Panc1 (cell line): Measurements from ENCODE around the gene SH3TC1. TPM values are rescaled to one million over a fixed set of nuclear protein-coding genes. Genes with fewer than 3 reads are reported as not detected.

Experiments used
- ATAC-seq: fragments of 200-7000 bp; cut with Tn5 transposase; 2 replicates; pipeline ENCODE4 v1.9.1; 2020; ENCODE audit warnings: mild to moderate bottlenecking, moderate library complexity
- BruUV-seq: library from RNA; stranded (reverse); fragments of 400-500 nt; replicated peaks from 2 replicates; lab custom pipeline; 2021; lab: Mats Ljungman, UMichigan
- CTCF ChIA-PET: fragments of 300-600 bp; sonication (Branson Sonifier 250); formaldehyde crosslinking; loops from one replicate; lab custom pipeline; 2022; ENCODE audit warnings: antibody characterized with exemption; lab: Charles Lee
- POLR2A ChIA-PET: fragments of 300-600 bp; sonication (Branson Sonifier 250); formaldehyde crosslinking; loops from one replicate; lab custom pipeline; 2022; ENCODE audit warnings: antibody characterized with exemption; lab: Charles Lee
- DNase-seq: peaks from one replicate; pipeline ENCODE4 v3.0.0-alpha.2; 2010; ENCODE audit warnings: low read depth, low spot score
- H3K27ac ChIP-seq: 2 replicates; pipeline ENCODE4 v1.5.1; 2011; ENCODE audit warnings: mild to moderate bottlenecking, low read length, inconsistent platforms
- H3K27me3 ChIP-seq: fragments of 200-500 bp; sonication (Bioruptor generic); 2 replicates; pipeline ENCODE4 v1.6.0; 2014; ENCODE audit warnings: low read length, inconsistent platforms; ENCODE audit not compliant: control insufficient read depth, insufficient read depth
- H3K36me3 ChIP-seq: fragments of 200-500 bp; sonication (Bioruptor generic); 2 replicates; pipeline ENCODE4 v1.5.1; 2014; ENCODE audit warnings: inconsistent platforms, mild to moderate bottlenecking, low read length, moderate library complexity; ENCODE audit not compliant: control insufficient read depth, insufficient read depth
- H3K4me1 ChIP-seq: 2 replicates; pipeline ENCODE4 v1.5.1; 2011; ENCODE audit warnings: inconsistent platforms, mild to moderate bottlenecking, low read length, moderate library complexity; ENCODE audit not compliant: control insufficient read depth, insufficient read depth
- H3K4me3 ChIP-seq, 2 experiments: 2 replicates each; pipeline ENCODE4 v1.5.1; 2011 to 2012; ENCODE audit warnings: low read depth in 2 of 2, low read length in 2 of 2, mild to moderate bottlenecking in 2 of 2, inconsistent platforms in 1 of 2, moderate library complexity in 1 of 2
- H3K9me3 ChIP-seq: fragments of 200-500 bp; sonication (Bioruptor generic); 2 replicates; pipeline ENCODE4 v1.5.1; 2014; ENCODE audit warnings: low read depth, mild to moderate bottlenecking, inconsistent platforms, low read length, moderate library complexity; ENCODE audit not compliant: control insufficient read depth, insufficient read depth
- CTCF ChIP-seq: fragments of 450-650 bp; IDR thresholded peaks from 2 replicates; pipeline ENCODE4 v1.5.1; 2017; ENCODE audit warnings: mild to moderate bottlenecking
- POLR2AphosphoS5 ChIP-seq: IDR thresholded peaks from 2 replicates; pipeline ENCODE4 v1.6.1; 2012; ENCODE audit warnings: mild to moderate bottlenecking, low read depth, low read length, moderate library complexity
- SIN3A ChIP-seq: IDR thresholded peaks from 2 replicates; pipeline ENCODE4 v1.6.1; 2012; ENCODE audit warnings: low read depth, mild to moderate bottlenecking, low read length, moderate library complexity, borderline replicate concordance; ENCODE audit not compliant: insufficient read depth
- TCF7L2 ChIP-seq: IDR thresholded peaks from 2 replicates; pipeline ENCODE4 v1.6.1; 2011; ENCODE audit warnings: mild to moderate bottlenecking, low read depth, low read length, inconsistent platforms
- in situ Hi-C: cut with HindIII; loops from 2 replicates; pipeline ENCODE4 v1.10.0; 2016; ENCODE audit warnings: low sequenced_read_pairs, low pct_unique_long_range_greater_than_20kb
- intact Hi-C: fragments of 100-400 bp; cut with micrococcal nuclease; formaldehyde crosslinking; loops from one replicate; pipeline ENCODE4 v1.10.0; 2022; ENCODE audit not compliant: unreplicated experiment
- total RNA-seq: library from RNA; stranded (reverse); gene quantifications from one replicate; pipeline ENCODE4 v1.2.1, GENCODE V29; 2021; ENCODE audit not compliant: unreplicated experiment
- TF ChIP-seq, protein P1 (sequence below), 2 experiments: IDR thresholded peaks; 2 replicates each; pipeline ENCODE4 v1.6.1; 2011 to 2012; ENCODE audit warnings: low read depth in 2 of 2, control low read depth in 1 of 2, low read length in 1 of 2, mild to moderate bottlenecking in 1 of 2, moderate library complexity in 1 of 2; ENCODE audit not compliant: insufficient read depth in 1 of 2

The SH3TC1 gene
- total RNA-seq, 1 experiment from 2014 or later: 4.5 TPM

DNA sequence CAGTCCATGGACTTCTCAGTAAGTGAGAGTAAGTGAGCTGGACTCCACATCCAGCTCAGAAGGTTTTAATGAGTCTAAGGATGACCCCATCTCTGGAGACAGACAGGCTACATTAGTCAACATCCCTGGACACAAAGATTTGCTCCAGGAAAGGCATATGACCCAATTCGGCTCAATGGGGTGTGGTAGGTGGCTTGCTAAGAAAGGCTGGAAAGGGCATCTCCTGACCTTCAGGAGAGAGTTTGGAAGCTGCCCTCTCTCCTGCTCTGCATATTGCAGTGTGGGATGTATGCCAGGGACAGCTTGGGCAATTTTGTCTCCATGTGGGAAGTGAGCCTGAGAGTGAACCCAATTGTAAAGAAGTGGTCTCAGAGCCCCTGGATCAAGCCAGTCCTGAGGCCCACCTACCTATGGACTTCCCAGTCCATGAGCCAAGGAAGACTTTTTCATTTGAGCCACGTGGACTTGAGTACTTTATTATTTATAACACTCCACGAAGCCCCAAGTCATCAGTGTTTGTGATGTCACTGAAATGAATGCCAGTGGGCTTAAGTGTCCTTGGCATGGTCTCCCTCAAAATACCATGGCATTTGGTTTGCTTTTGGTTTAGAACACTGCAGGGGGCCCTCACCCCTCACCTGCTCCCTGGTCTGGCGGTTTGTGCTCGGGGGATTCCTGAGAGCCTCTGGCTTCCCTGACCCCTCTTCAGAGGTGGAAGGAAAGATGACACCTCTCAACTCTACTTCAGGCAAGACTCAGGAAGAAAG, 30.1 kb upstream of the SH3TC1 start:
- ChIA-PET CTCF (interaction anchor here (1.5 kb wide), 1 partner anchor 8 kb away, joined by 3 read pairs; no protein-coding TSS in a partner anchor), POLR2A (no interaction called here)
- Histone ChIP-seq H3K4me3 (no peak overlapping the region), H3K4me1 (no peaks in the 10 kb centered on the region), H3K9me3 (no peaks in the 10 kb centered on the region), H3K36me3 (no peaks in the 10 kb centered on the region), H3K27ac (no peak overlapping the region), H3K27me3 (no peaks in the 10 kb centered on the region)
- in situ Hi-C loops: no loop called here
- intact Hi-C loops: no loop called here
- no peak for ATAC-seq
- no peak for TF ChIP-seq CTCF
- no peak for TF ChIP-seq POLR2AphosphoS5
- TF ChIP-seq, protein P1, sequence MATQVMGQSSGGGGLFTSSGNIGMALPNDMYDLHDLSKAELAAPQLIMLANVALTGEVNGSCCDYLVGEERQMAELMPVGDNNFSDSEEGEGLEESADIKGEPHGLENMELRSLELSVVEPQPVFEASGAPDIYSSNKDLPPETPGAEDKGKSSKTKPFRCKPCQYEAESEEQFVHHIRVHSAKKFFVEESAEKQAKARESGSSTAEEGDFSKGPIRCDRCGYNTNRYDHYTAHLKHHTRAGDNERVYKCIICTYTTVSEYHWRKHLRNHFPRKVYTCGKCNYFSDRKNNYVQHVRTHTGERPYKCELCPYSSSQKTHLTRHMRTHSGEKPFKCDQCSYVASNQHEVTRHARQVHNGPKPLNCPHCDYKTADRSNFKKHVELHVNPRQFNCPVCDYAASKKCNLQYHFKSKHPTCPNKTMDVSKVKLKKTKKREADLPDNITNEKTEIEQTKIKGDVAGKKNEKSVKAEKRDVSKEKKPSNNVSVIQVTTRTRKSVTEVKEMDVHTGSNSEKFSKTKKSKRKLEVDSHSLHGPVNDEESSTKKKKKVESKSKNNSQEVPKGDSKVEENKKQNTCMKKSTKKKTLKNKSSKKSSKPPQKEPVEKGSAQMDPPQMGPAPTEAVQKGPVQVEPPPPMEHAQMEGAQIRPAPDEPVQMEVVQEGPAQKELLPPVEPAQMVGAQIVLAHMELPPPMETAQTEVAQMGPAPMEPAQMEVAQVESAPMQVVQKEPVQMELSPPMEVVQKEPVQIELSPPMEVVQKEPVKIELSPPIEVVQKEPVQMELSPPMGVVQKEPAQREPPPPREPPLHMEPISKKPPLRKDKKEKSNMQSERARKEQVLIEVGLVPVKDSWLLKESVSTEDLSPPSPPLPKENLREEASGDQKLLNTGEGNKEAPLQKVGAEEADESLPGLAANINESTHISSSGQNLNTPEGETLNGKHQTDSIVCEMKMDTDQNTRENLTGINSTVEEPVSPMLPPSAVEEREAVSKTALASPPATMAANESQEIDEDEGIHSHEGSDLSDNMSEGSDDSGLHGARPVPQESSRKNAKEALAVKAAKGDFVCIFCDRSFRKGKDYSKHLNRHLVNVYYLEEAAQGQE (IDR thresholded peaks at IDR 0.05; ENCODE audit: insufficient read depth in 1 of 2, low read depth in 2 of 2, low read length in 1 of 2): no peak
- TF ChIP-seq TCF7L2: no peak
- TF ChIP-seq SIN3A: no peak
- DNase-seq: no peak
- no TSS peak for BruUV-seq

GRCh38 chr4:8169763-8170162, 29.3 kb upstream of the SH3TC1 start:
- ChIA-PET POLR2A (no interaction called here), CTCF (no interaction called here)
- intact Hi-C loops (loop anchor here (10.0 kb wide), 1 partner anchor 235 kb away; no protein-coding TSS in a partner anchor), in situ Hi-C loops (no loop called here)
- H3K27ac ChIP-seq: no peak overlapping the region
- H3K9me3 ChIP-seq: no peaks in the 10 kb centered on the region
- H3K4me3 ChIP-seq: no peak overlapping the region
- no peak for TF ChIP-seq CTCF
- TF ChIP-seq POLR2AphosphoS5: no peak
- TF ChIP-seq TCF7L2: no peak
- TF ChIP-seq, protein P1 (IDR thresholded peaks at IDR 0.05; ENCODE audit: insufficient read depth in 1 of 2, low read depth in 2 of 2, low read length in 1 of 2): no peak
- no peak for TF ChIP-seq SIN3A
- ATAC-seq (no peak), DNase-seq (no peak)
- no peaks in the 10 kb centered on the region for H3K36me3 ChIP-seq
- H3K27me3 ChIP-seq: no peaks in the 10 kb centered on the region
- no peaks in the 10 kb centered on the region for H3K4me1 ChIP-seq
- BruUV-seq: no TSS peak
